ENCODE data around the gene SSBP1.

Gene SSBP1

GRCh38 chr7:141785706-141786552 lies 47.8 kb downstream of the SSBP1 start:
- peak; percentile 37 for DNase-seq

- no peak for DNase-seq
These were observed 50.1 kb downstream of the SSBP1 start for GRCh38 chr7:141788296-141788695.

- DNase-seq, result no peak
These were observed 51.8 kb downstream of the SSBP1 start, which contains the start of gene TAS2R5 for GRCh38 chr7:141789917-141790316. TAS2R5 (plus strand) TSS chr7:141790217; CDS start chr7:141790362, 145 bp downstream.

GRCh38 chr7:141792526-141792925 lies 54.4 kb downstream of the SSBP1 start:
- no peak for DNase-seq
